ENCODE results near the gene AGRN.

DNA sequence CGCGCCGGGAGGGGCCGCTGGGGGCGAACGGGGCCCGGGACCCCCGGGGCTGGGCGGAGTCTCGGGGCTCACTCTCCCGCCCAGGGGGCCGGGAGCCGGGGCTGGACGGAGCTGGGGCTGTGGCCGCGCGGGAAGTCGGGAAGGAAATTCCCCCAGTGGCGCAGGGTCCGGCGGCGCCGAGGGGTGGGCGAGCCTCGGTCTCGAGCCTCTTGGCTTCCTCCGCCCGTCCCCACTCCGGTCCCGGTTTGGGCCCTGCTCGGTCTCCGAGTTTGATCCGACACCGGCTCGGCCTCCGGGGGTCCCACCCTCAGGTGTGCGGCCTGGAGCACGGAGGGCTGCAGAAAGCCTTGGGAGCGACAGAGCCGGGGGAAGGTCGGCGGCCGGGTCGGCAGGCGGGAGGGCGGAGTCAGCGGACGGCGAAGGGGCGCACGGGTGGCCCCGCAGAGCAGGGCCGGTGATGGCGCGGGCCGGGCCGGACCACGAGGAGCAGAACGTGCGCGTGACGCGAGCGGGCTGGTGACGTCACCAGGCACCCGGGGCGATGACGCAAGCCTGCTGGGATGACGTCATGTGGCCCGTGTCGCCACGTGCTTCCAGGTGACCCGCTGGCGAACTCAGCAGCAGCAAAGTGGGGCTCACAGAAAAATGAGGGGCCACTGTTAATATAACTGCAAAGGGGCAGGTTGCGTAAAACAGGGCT, 19.4 kb upstream of the AGRN start:
- TF ChIP-seq NFYB (CRISPR knock-in tag; conservative IDR thresholded peaks at IDR 0.05; ENCODE audit: low read depth) (no peak), CTCF (IDR thresholded peaks at IDR 0.05) (no peak), USF1 (CRISPR knock-in tag; IDR thresholded peaks at IDR 0.05) (peak; percentile 27; the same call in 1 of the 2 replicates), KAT7 (CRISPR knock-in tag; IDR thresholded peaks at IDR 0.05; ENCODE audit: borderline replicate concordance) (no peak), CDX4 (CRISPR knock-in tag; IDR thresholded peaks at IDR 0.05; ENCODE audit: borderline replicate concordance) (no peak), RELA (CRISPR knock-in tag; IDR thresholded peaks at IDR 0.05; ENCODE audit: borderline replicate concordance) (peak; percentile 76; the same call in 1 of the 2 replicates), FOXJ3 (CRISPR knock-in tag; IDR thresholded peaks at IDR 0.05; ENCODE audit: borderline replicate concordance) (no peak), ZBTB43 (CRISPR knock-in tag; IDR thresholded peaks at IDR 0.05) (no peak)
- TF ChIP-seq, protein P1, sequence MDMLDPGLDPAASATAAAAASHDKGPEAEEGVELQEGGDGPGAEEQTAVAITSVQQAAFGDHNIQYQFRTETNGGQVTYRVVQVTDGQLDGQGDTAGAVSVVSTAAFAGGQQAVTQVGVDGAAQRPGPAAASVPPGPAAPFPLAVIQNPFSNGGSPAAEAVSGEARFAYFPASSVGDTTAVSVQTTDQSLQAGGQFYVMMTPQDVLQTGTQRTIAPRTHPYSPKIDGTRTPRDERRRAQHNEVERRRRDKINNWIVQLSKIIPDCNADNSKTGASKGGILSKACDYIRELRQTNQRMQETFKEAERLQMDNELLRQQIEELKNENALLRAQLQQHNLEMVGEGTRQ (CRISPR knock-in tag; IDR thresholded peaks at IDR 0.05) = peak; percentile 60

All from WTC11 (cell line).